ENCODE data around the gene UMODL1.
A peak's percentile ranks its signal among the peaks of the same experiment; 100 is the strongest.
"Not testable (repeated sequence)": the region's sequence is repeated elsewhere in the genome, so short reads cannot be mapped to it uniquely, and the experiment has no call there.

UMODL1 gene

GRCh38 chr21:42059141-42059540, 12.0 kb upstream of the UMODL1 start:
- no peak for DNase-seq (ENCODE audit: low read depth in 2 of 2)

- DNase-seq (ENCODE audit: low read depth in 2 of 2): no peak
Observed at GRCh38 chr21:42059721-42060120, 11.4 kb upstream of the UMODL1 start.

GRCh38 chr21:42060166-42060565, 11.0 kb upstream of the UMODL1 start:
- DNase-seq (ENCODE audit: low read depth in 2 of 2): no peak

- DNase-seq (ENCODE audit: low read depth in 2 of 2): peak in 1 of 2 donors; percentile 8
Observed at GRCh38 chr21:42061195-42061985, 9.7 kb upstream of the UMODL1 start.

GRCh38 chr21:42061986-42062235, 9.2 kb upstream of the UMODL1 start:
- no peak for DNase-seq (ENCODE audit: low read depth in 2 of 2)

GRCh38 chr21:42062236-42063022, 8.7 kb upstream of the UMODL1 start:
- DNase-seq (ENCODE audit: low read depth in 2 of 2): peak; percentile 55 to 62

- DNase-seq (ENCODE audit: low read depth in 2 of 2): no peak
Observed at GRCh38 chr21:42063191-42063570, 7.9 kb upstream of the UMODL1 start.

GRCh38 chr21:42063571-42064521, 7.3 kb upstream of the UMODL1 start:
- peak; percentile 24 to 56 for DNase-seq (ENCODE audit: low read depth in 2 of 2)

- no peak for DNase-seq (ENCODE audit: low read depth in 2 of 2)
Observed at GRCh38 chr21:42066521-42066920, 4.6 kb upstream of the UMODL1 start.

- DNase-seq (ENCODE audit: low read depth in 2 of 2): no peak
Observed at GRCh38 chr21:42067531-42068255, 3.4 kb upstream of the UMODL1 start.

GRCh38 chr21:42068256-42068545, 2.9 kb upstream of the UMODL1 start:
- DNase-seq (ENCODE audit: low read depth in 2 of 2): no peak

- no peak for DNase-seq (ENCODE audit: low read depth in 2 of 2)
Observed at GRCh38 chr21:42068592-42068991, 2.5 kb upstream of the UMODL1 start.

- DNase-seq (ENCODE audit: low read depth in 2 of 2): no peak
Observed at GRCh38 chr21:42069327-42069726, 1.8 kb upstream of the UMODL1 start.

- no peak for DNase-seq (ENCODE audit: low read depth in 2 of 2)
Observed at GRCh38 chr21:42069843-42070242, 1.3 kb upstream of the UMODL1 start.

- no peak for DNase-seq (ENCODE audit: low read depth in 2 of 2)
Observed at GRCh38 chr21:42073145-42074099, 2.3 kb downstream of the UMODL1 start.

GRCh38 chr21:42075686-42076471, 4.8 kb downstream of the UMODL1 start:
- DNase-seq (ENCODE audit: low read depth in 2 of 2): no peak

GRCh38 chr21:42077685-42078238, 6.6 kb downstream of the UMODL1 start:
- DNase-seq (ENCODE audit: low read depth in 2 of 2): not testable (repeated sequence)

GRCh38 chr21:42078247-42079007, 7.3 kb downstream of the UMODL1 start:
- not testable (repeated sequence) for DNase-seq (ENCODE audit: low read depth in 2 of 2)
